H1 (cell line): ENCODE data around the gene FAT2.

Experiments used
- CEBPB ChIP-seq: IDR thresholded peaks from 2 replicates; pipeline ENCODE4 v1.6.1; 2012; ENCODE audit warnings: low read depth, low read length
- CTCF ChIP-seq, 3 experiments: IDR thresholded peaks; 1 replicate in 2 of 3; 2 replicates in 1 of 3; pipeline versions ENCODE4 v1.5.1 to v1.6.1; 2011; ENCODE audit warnings: low read length in 3 of 3, mild to moderate bottlenecking in 3 of 3, inconsistent platforms in 2 of 3, low read depth in 1 of 3, moderate library complexity in 1 of 3; ENCODE audit not compliant: insufficient read depth in 1 of 3; ENCODE audit errors: control extremely low read depth in 1 of 3
- EZH2 ChIP-seq: fragments of 200-600 bp; sonication (generic); IDR thresholded peaks from 2 replicates; pipeline ENCODE4 v1.7.1; 2012; ENCODE audit warnings: low read depth, mild to moderate bottlenecking, moderate library complexity, low read length, inconsistent platforms; ENCODE audit not compliant: severe bottlenecking
- MAX ChIP-seq: IDR thresholded peaks from 2 replicates; pipeline ENCODE4 v1.6.1; 2012; ENCODE audit warnings: inconsistent platforms
- POLR2A ChIP-seq, 2 experiments: IDR thresholded peaks; 1 replicate in 1 of 2; 2 replicates in 1 of 2; pipeline ENCODE4 v1.6.1; 2011; ENCODE audit warnings: low read depth in 2 of 2, low read length in 2 of 2, mild to moderate bottlenecking in 2 of 2; ENCODE audit errors: control extremely low read depth in 1 of 2
- RBBP5 ChIP-seq: IDR thresholded peaks from 2 replicates; pipeline ENCODE4 v1.7.1; 2012; ENCODE audit warnings: low read depth, mild to moderate bottlenecking, inconsistent platforms, low read length, moderate library complexity, borderline replicate concordance
- SP4 ChIP-seq: IDR thresholded peaks from 2 replicates; pipeline ENCODE4 v1.6.1; 2012; ENCODE audit warnings: low read length, inconsistent platforms
- TCF12 ChIP-seq: IDR thresholded peaks from 2 replicates; pipeline ENCODE4 v1.6.1; 2011; ENCODE audit warnings: low read depth, mild to moderate bottlenecking, low read length

- no peak for TF ChIP-seq RBBP5
- no peak for TF ChIP-seq MAX
- no peak for TF ChIP-seq EZH2
- TF ChIP-seq CTCF (IDR thresholded peaks at IDR 0.05; ENCODE audit: control extremely low read depth in 1 of 3, insufficient read depth in 1 of 3, low read depth in 1 of 3, low read length in 3 of 3), result no peak
- no peak for TF ChIP-seq POLR2A (IDR thresholded peaks at IDR 0.05; ENCODE audit: control extremely low read depth in 1 of 2, low read depth in 2 of 2, low read length in 2 of 2)
- no peak for TF ChIP-seq TCF12
- no peak for TF ChIP-seq CEBPB
- no peak for TF ChIP-seq SP4
These were observed 37.1 kb upstream of the FAT2 start for GRCh38 chr5:151628112-151628823.
